Spleen (tissue), 11 donors: Measurements from ENCODE around the gene MYDGF. TPM values are rescaled to one million over a fixed set of nuclear protein-coding genes. Genes with fewer than 3 reads are reported as not detected.
"Not testable (repeated sequence)": the region's sequence is repeated elsewhere in the genome, so short reads cannot be mapped to it uniquely, and the experiment has no call there.

ENCODE experiments used
- DNase-seq: peaks from one replicate; pipeline ENCODE4 v3.0.0-alpha.2; 2020
- H3K27ac ChIP-seq, 8 donors: fragments of 200-600 bp; sonication (generic) in 7 of 8; 1 replicate in 4 of 8; 2 replicates in 4 of 8; pipeline versions ENCODE4 v1.5.0 to v1.8.0; 2016 to 2021; ENCODE audit warnings: inconsistent platforms in 4 of 8, mild to moderate bottlenecking in 4 of 8, moderate library complexity in 1 of 8
- H3K27me3 ChIP-seq, 7 donors: fragments of 200-600 bp; sonication (generic) in 6 of 7; replicated peaks in 1 of 7; 1 replicate in 4 of 7; 2 replicates in 3 of 7; pipeline versions ENCODE4 v1.5.0 to v1.8.0; 2016 to 2021; ENCODE audit warnings: inconsistent platforms in 3 of 7, mild to moderate bottlenecking in 1 of 7
- H3K36me3 ChIP-seq, 6 donors: fragments of 200-600 bp; sonication (generic) in 5 of 6; 1 replicate in 4 of 6; 2 replicates in 2 of 6; pipeline versions ENCODE4 v1.5.0 to v1.8.0; 2016 to 2021; ENCODE audit warnings: inconsistent platforms in 2 of 6
- H3K4me1 ChIP-seq, 6 donors: fragments of 200-600 bp; sonication (generic) in 5 of 6; 1 replicate in 3 of 6; 2 replicates in 3 of 6; pipeline versions ENCODE4 v1.5.0 to v1.8.0; 2016 to 2021; ENCODE audit warnings: inconsistent platforms in 3 of 6
- H3K4me3 ChIP-seq, 8 donors: fragments of 200-600 bp; sonication (generic) in 7 of 8; 1 replicate in 4 of 8; 2 replicates in 4 of 8; pipeline versions ENCODE4 v1.5.0 to v1.8.0; 2016 to 2021; ENCODE audit warnings: inconsistent platforms in 4 of 8, mild to moderate bottlenecking in 4 of 8, moderate library complexity in 2 of 8
- H3K9me3 ChIP-seq, 8 donors: fragments of 200-600 bp; sonication (generic) in 7 of 8; 1 replicate in 4 of 8; 2 replicates in 4 of 8; pipeline versions ENCODE4 v1.5.0 to v1.8.0; 2016 to 2021; ENCODE audit warnings: inconsistent platforms in 4 of 8
- POLR2A ChIP-seq, 3 donors: fragments of 450-650 bp; IDR thresholded peaks; one replicate each; pipeline ENCODE4 v1.5.1; 2017; ENCODE audit warnings: antibody characterized with exemption in 3 of 3, mild to moderate bottlenecking in 1 of 3
- POLR2AphosphoS5 ChIP-seq, 3 donors: sonication (generic); formaldehyde crosslinking; IDR thresholded peaks; one replicate each; pipeline ENCODE4 v1.5.1; 2017; ENCODE audit warnings: antibody characterized with exemption in 3 of 3
- WGBS, 5 donors: extraction: QIAGEN DNeasy Blood & Tissue Kit in 3 of 5; methylation state at CpG; one replicate each; pipeline versions ENCODE4 v1.1.5 to v1.1.7; 2013 to 2018; 5-methylcytosine and 5-hydroxymethylcytosine counted together
- intact Hi-C: fragments of 100-400 bp; cut with DNase I; formaldehyde crosslinking; loops from one replicate; pipeline ENCODE4 v1.15.0; 2023; ENCODE audit warnings: low total_unique reads
- polyA plus RNA-seq, 3 donors: library from polyadenylated mRNA; stranded (reverse); fragments of 200-250 nt; gene quantifications; one replicate each; pipeline ENCODE4 v1.2.1, GENCODE V29; 2013
- total RNA-seq, 7 donors: library from RNA; depleted of rRNA in 3 of 7; stranded (reverse); fragments of >200 nt in 3 of 7; fragmentation: NEBNext Ultra II Directional in 4 of 7; extraction: Animal tissue kit (Norgen Biotek cat#: 25700) in 4 of 7; gene quantifications; one replicate each; pipeline versions ENCODE4 v1.1.0 to v1.2.1, GENCODE V29; 2016 to 2021
- TF ChIP-seq, protein P1 (sequence below), 11 experiments: fragments of 200-600 bp in 7 of 11; fragments of 450-650 bp in 4 of 11; sonication (generic) in 4 of 11; IDR thresholded peaks in 8 of 11; conservative IDR thresholded peaks in 3 of 11; 1 replicate in 7 of 11; 2 replicates in 4 of 11; pipeline versions ENCODE4 v1.4.0 to v1.8.0; 2016 to 2021; ENCODE audit warnings: antibody characterized with exemption in 11 of 11, inconsistent platforms in 4 of 11, mild to moderate bottlenecking in 1 of 11
- donor health status: healthy with polysubstance abuse.
- donor health status: DM: no; HTN: no; CAD: no; lungs with moderate emphysema.
- donor health status: DM: no; HTN: no; CAD: no.
- donor health status: Bipolar disorder and iron deficiency.
- donor health status: healthy.
- donor health status: DM: no; HTN: no; CAD: no.
- donor health status: DM: yes; HTN: yes; CAD: no.

Gene MYDGF
- total and polyA plus RNA-seq, 10 donors: 39.0 to 100 (median 64.4) TPM

DNA sequence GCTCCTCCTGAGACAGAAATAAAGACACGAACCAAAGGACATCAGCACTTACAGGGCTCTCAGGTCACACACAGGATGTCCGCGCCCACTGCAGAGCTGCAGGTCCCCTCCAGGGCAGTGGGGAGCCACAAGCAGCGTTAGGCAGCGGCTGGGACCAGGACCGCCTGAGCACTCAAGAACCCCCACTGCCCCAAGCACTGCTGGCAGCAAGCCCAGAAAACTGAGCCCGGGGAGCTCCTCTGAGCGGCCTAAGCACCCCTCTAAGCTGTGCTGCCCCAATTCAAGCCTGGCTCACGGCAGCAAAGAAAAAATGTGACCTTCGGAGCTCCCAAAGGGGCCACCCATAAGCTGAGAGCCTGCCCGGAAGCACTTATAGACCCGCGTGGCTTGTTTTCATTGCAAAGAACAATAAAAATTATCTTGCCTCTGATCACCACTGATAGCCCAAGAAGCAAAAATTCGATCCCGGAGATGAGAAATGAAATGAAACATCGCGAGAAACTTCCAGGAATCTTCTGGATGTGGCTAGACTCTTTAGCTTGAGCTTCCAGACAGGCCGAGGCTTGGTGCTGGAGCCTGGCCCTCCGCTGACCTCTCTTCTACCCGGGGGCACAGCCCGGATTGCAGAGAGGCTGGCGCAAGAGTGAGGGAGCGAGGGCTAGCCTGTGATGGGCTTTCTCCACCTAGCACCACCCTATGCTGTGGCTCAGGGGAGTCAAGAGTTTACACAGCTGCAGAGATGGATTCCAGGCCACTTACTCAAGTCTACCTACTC lies 47.2 kb upstream of the MYDGF start:
- Histone ChIP-seq H3K4me1 (peaks cover 12 to 83% (median 67%) of the 10 kb centered on the region in 6 donors), H3K9me3 (no peaks in the 10 kb centered on the region), H3K27ac (peak overlapping the region in 3 of 8 donors; percentile 23 to 27 (median 24)), H3K27me3 (no peaks in the 10 kb centered on the region), H3K4me3 (no peak overlapping the region), H3K36me3 (peaks cover 5 to 98% (median 86%) of the 10 kb centered on the region in 6 donors)
- peak in 1 of 3 donors; percentile 44 for TF ChIP-seq POLR2AphosphoS5 (IDR thresholded peaks at IDR 0.05)
- TF ChIP-seq, protein P1, sequence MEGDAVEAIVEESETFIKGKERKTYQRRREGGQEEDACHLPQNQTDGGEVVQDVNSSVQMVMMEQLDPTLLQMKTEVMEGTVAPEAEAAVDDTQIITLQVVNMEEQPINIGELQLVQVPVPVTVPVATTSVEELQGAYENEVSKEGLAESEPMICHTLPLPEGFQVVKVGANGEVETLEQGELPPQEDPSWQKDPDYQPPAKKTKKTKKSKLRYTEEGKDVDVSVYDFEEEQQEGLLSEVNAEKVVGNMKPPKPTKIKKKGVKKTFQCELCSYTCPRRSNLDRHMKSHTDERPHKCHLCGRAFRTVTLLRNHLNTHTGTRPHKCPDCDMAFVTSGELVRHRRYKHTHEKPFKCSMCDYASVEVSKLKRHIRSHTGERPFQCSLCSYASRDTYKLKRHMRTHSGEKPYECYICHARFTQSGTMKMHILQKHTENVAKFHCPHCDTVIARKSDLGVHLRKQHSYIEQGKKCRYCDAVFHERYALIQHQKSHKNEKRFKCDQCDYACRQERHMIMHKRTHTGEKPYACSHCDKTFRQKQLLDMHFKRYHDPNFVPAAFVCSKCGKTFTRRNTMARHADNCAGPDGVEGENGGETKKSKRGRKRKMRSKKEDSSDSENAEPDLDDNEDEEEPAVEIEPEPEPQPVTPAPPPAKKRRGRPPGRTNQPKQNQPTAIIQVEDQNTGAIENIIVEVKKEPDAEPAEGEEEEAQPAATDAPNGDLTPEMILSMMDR (IDR thresholded peaks at IDR 0.05 in 8 of 11, conservative IDR thresholded peaks at IDR 0.05 in 3 of 11): no peak
- WGBS, 5 donors: 73 to 85% (median 81%) methylated on average over 20 to 23 of the region's 23 CpGs
- DNase-seq: no peak
- intact Hi-C loops: no loop called here

GRCh38 chr19:4715529-4716221 lies 45.5 kb upstream of the MYDGF start:
- Histone ChIP-seq H3K27ac (peak overlapping the region in 4 of 8 donors; percentile 15 to 72 (median 34)), H3K36me3 (peaks cover 5 to 100% (median 95%) of the 10 kb centered on the region in 6 donors), H3K9me3 (no peaks in the 10 kb centered on the region), H3K4me1 (peaks cover 7 to 69% (median 53%) of the 10 kb centered on the region in 6 donors), H3K4me3 (no peak overlapping the region), H3K27me3 (no peaks in the 10 kb centered on the region)
- TF ChIP-seq, protein P1 (IDR thresholded peaks at IDR 0.05 in 8 of 11, conservative IDR thresholded peaks at IDR 0.05 in 3 of 11): no peak
- peak; percentile 31 to 57 (median 53) for TF ChIP-seq POLR2AphosphoS5 (IDR thresholded peaks at IDR 0.05)
- no peak for TF ChIP-seq POLR2A (IDR thresholded peaks at IDR 0.05)
- no peak for DNase-seq
- intact Hi-C loops: no loop called here
- 77 to 91% (median 82%) methylated on average over 25 to 28 of the region's 28 CpGs for WGBS, 5 donors

- intact Hi-C loops, H3K27me3 ChIP-seq, H3K4me3 ChIP-seq, H3K9me3 ChIP-seq, DNase-seq: not testable (repeated sequence)
- 92 to 95% (median 93%) methylated on average over 6 of the region's 6 CpGs for WGBS, 5 donors
- H3K36me3 ChIP-seq: peaks cover 5 to 100% (median 96%) of the 10 kb centered on the region in 6 donors
- peaks cover 7 to 71% (median 52%) of the 10 kb centered on the region in 6 donors for H3K4me1 ChIP-seq
- peak overlapping the region in 2 of 8 donors; percentile 47 to 72 for H3K27ac ChIP-seq
Observed at GRCh38 chr19:4715178-4715528, 45.0 kb upstream of the MYDGF start.

- TF ChIP-seq POLR2AphosphoS5 (IDR thresholded peaks at IDR 0.05): no peak
- TF ChIP-seq, protein P1 (IDR thresholded peaks at IDR 0.05 in 8 of 11, conservative IDR thresholded peaks at IDR 0.05 in 3 of 11): no peak
- TF ChIP-seq POLR2A (IDR thresholded peaks at IDR 0.05): no peak
- H3K9me3 ChIP-seq: no peaks in the 10 kb centered on the region
- peak overlapping the region in 2 of 8 donors; percentile 56 for H3K27ac ChIP-seq
- no peak for DNase-seq
- 96 to 98% (median 97%) methylated on average over 13 to 27 of the region's 27 CpGs for WGBS, 5 donors
- H3K36me3 ChIP-seq: peaks cover 5 to 100% (median 88%) of the 10 kb centered on the region in 6 donors
- no peaks in the 10 kb centered on the region for H3K27me3 ChIP-seq
- intact Hi-C loops: no loop called here
- H3K4me1 ChIP-seq: peaks cover 10 to 78% (median 57%) of the 10 kb centered on the region in 6 donors
- no peak overlapping the region for H3K4me3 ChIP-seq
Observed at GRCh38 chr19:4714016-4714415, 43.9 kb upstream of the MYDGF start.
